ENCODE measurements around the gene ITGBL1. TPM values are rescaled to one million over a fixed set of nuclear protein-coding genes. Genes with fewer than 3 reads are reported as not detected.

The ITGBL1 gene
- total RNA-seq, 1 experiment from 2014 or later = not detected

DNA sequence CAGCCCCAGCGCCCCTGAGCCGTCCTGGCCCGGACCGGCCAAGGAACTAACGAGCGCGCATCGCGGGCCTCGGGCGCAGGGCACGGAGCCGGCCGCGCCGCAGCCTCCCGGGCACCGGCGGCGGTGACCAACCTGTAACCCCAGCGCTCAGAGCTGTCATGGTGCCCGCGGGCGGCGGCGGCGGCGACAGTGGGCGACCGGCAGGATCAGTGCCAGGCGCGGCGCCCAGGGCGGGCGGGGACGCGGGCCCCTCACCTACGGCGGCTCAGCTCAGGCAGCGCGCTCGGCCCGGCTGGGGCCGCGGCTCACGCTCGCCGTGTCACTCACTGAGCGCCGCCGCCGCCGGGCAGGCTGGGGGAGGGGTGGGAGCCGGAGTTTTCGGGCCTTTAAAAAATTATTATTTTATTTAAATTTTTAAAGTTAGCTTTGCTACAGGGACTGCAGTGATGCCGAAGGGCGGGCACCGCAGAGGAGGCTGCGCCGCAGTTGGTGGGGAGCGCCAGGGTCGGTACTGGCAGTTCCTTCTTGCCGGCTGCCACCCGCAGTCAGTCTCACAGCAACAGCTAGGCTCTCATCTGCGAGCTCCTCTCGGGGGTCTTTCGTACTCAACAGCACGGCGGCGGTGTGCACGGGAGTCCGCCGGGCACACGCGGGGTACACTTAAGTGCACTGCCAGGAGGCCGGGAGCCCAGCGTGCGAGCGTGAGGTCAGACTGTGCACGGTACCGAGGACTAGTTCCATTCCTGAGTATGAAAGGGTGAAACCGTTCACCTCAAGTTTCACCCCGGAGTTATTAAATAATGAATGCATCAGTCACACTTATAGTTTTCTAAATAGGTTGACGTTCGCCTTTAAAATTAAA, 36.1 kb upstream of the ITGBL1 start, which contains the start of gene NALCN:
TSS of gene NALCN (minus strand) at position 328 of the 862 bp plus-strand sequence. CDS start 17,382 bp downstream, outside the sequence.
- ChIA-PET CTCF (no interaction called here), POLR2A (no interaction called here)
- H3K27ac Mint-ChIP-seq (ENCODE audit: unreplicated experiment) = no peak within 1 kb of the TSS
- H3K9me3 Mint-ChIP-seq (ENCODE audit: unreplicated experiment) = no peaks in the 10 kb centered on the region
- Histone ChIP-seq H3K4me3 (ENCODE audit: low read depth, low read length) (no peak within 1 kb of the TSS), H3K9me3 (no peaks in the 10 kb centered on the region), H3K4me1 (no peaks in the 10 kb centered on the region), H3K36me3 (ENCODE audit: control insufficient read depth, insufficient read depth, low read length) (no peaks in the 10 kb centered on the region), H3K27me3 (replicated peaks; ENCODE audit: control insufficient read depth, insufficient read depth, low read length) (no peaks in the 10 kb centered on the region)
- TF ChIP-seq, protein P1, sequence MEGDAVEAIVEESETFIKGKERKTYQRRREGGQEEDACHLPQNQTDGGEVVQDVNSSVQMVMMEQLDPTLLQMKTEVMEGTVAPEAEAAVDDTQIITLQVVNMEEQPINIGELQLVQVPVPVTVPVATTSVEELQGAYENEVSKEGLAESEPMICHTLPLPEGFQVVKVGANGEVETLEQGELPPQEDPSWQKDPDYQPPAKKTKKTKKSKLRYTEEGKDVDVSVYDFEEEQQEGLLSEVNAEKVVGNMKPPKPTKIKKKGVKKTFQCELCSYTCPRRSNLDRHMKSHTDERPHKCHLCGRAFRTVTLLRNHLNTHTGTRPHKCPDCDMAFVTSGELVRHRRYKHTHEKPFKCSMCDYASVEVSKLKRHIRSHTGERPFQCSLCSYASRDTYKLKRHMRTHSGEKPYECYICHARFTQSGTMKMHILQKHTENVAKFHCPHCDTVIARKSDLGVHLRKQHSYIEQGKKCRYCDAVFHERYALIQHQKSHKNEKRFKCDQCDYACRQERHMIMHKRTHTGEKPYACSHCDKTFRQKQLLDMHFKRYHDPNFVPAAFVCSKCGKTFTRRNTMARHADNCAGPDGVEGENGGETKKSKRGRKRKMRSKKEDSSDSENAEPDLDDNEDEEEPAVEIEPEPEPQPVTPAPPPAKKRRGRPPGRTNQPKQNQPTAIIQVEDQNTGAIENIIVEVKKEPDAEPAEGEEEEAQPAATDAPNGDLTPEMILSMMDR (IDR thresholded peaks at IDR 0.05; ENCODE audit: insufficient read depth in 1 of 2, low read depth in 1 of 2, low read length in 1 of 2, severe bottlenecking in 1 of 2, unreplicated experiment in 1 of 2) = no peak
- DNase-seq = no peak
- intact Hi-C loops (cut with micrococcal nuclease; ENCODE audit: unreplicated experiment) = no loop called here
- no peaks in the 10 kb centered on the region for H3K4me1 Mint-ChIP-seq (ENCODE audit: low read depth, unreplicated experiment)
- H3K36me3 Mint-ChIP-seq (ENCODE audit: insufficient read depth, unreplicated experiment) = no peaks in the 10 kb centered on the region
- H3K4me3 Mint-ChIP-seq (ENCODE audit: unreplicated experiment) = no peak within 1 kb of the TSS
- no TSS peak for BruUV-seq (replicated peaks)
- H3K27me3 Mint-ChIP-seq (ENCODE audit: insufficient read depth, unreplicated experiment) = no peaks in the 10 kb centered on the region

- no peaks in the 10 kb centered on the region for H3K36me3 Mint-ChIP-seq (ENCODE audit: insufficient read depth, unreplicated experiment)
- TF ChIP-seq, protein P1 (IDR thresholded peaks at IDR 0.05; ENCODE audit: insufficient read depth in 1 of 2, low read depth in 1 of 2, low read length in 1 of 2, severe bottlenecking in 1 of 2, unreplicated experiment in 1 of 2) = no peak
- no peak overlapping the region for H3K4me3 ChIP-seq (ENCODE audit: low read depth, low read length)
- no peaks in the 10 kb centered on the region for H3K36me3 ChIP-seq (ENCODE audit: control insufficient read depth, insufficient read depth, low read length)
- no peaks in the 10 kb centered on the region for H3K27me3 ChIP-seq (replicated peaks; ENCODE audit: control insufficient read depth, insufficient read depth, low read length)
- H3K27ac Mint-ChIP-seq (ENCODE audit: unreplicated experiment) = no peak overlapping the region
- intact Hi-C loops (cut with micrococcal nuclease; ENCODE audit: unreplicated experiment) = no loop called here
- no peak for DNase-seq
- no TSS peak for BruUV-seq (replicated peaks)
- no peaks in the 10 kb centered on the region for H3K4me1 ChIP-seq
- no peaks in the 10 kb centered on the region for H3K4me1 Mint-ChIP-seq (ENCODE audit: low read depth, unreplicated experiment)
- ChIA-PET CTCF (no interaction called here), POLR2A (no interaction called here)
- H3K9me3 ChIP-seq = no peaks in the 10 kb centered on the region
- no peaks in the 10 kb centered on the region for H3K27me3 Mint-ChIP-seq (ENCODE audit: insufficient read depth, unreplicated experiment)
- H3K4me3 Mint-ChIP-seq (ENCODE audit: unreplicated experiment) = no peak overlapping the region
- no peaks in the 10 kb centered on the region for H3K9me3 Mint-ChIP-seq (ENCODE audit: unreplicated experiment)
These were observed 35.5 kb upstream of the ITGBL1 start for GRCh38 chr13:101417043-101417406.

DNA sequence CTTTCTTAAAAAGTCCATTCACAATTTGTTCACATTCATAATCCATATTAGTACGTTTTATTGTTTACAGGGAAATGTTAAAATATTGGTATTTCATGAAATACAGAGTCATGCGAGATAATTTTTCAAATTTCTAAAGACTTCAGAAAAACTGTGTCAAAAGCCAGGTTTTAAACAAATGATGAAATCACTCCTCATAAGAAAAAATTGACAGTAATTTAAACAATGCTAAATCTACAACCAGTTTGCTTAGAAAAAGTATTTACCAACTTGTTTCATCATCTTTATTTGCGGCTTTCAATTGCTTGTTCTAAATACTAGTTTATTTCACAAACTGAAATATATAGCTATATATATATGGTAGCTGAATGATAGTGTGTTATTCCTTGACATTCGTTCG, 35.0 kb upstream of the ITGBL1 start:
- Mint-ChIP-seq H3K4me3 (ENCODE audit: unreplicated experiment) (no peak overlapping the region), H3K9me3 (ENCODE audit: unreplicated experiment) (no peaks in the 10 kb centered on the region), H3K27me3 (ENCODE audit: insufficient read depth, unreplicated experiment) (no peaks in the 10 kb centered on the region), H3K27ac (ENCODE audit: unreplicated experiment) (no peak overlapping the region), H3K4me1 (ENCODE audit: low read depth, unreplicated experiment) (no peaks in the 10 kb centered on the region), H3K36me3 (ENCODE audit: insufficient read depth, unreplicated experiment) (no peaks in the 10 kb centered on the region)
- BruUV-seq (replicated peaks) = no TSS peak
- Histone ChIP-seq H3K4me1 (no peaks in the 10 kb centered on the region), H3K36me3 (ENCODE audit: control insufficient read depth, insufficient read depth, low read length) (no peaks in the 10 kb centered on the region), H3K4me3 (ENCODE audit: low read depth, low read length) (no peak overlapping the region), H3K9me3 (no peaks in the 10 kb centered on the region), H3K27me3 (replicated peaks; ENCODE audit: control insufficient read depth, insufficient read depth, low read length) (no peaks in the 10 kb centered on the region)
- ChIA-PET CTCF (no interaction called here), POLR2A (no interaction called here)
- DNase-seq = no peak
- TF ChIP-seq, protein P1 (IDR thresholded peaks at IDR 0.05; ENCODE audit: insufficient read depth in 1 of 2, low read depth in 1 of 2, low read length in 1 of 2, severe bottlenecking in 1 of 2, unreplicated experiment in 1 of 2) = no peak
- intact Hi-C loops (cut with micrococcal nuclease; ENCODE audit: unreplicated experiment) = no loop called here

All from Caco-2 (cell line).